Measurements from ENCODE around the gene ATRIP.
A peak's percentile ranks its signal among the peaks of the same experiment; 100 is the strongest.
"Not testable (repeated sequence)": the region's sequence is repeated elsewhere in the genome, so short reads cannot be mapped to it uniquely, and the experiment has no call there.

ATRIP gene

DNA sequence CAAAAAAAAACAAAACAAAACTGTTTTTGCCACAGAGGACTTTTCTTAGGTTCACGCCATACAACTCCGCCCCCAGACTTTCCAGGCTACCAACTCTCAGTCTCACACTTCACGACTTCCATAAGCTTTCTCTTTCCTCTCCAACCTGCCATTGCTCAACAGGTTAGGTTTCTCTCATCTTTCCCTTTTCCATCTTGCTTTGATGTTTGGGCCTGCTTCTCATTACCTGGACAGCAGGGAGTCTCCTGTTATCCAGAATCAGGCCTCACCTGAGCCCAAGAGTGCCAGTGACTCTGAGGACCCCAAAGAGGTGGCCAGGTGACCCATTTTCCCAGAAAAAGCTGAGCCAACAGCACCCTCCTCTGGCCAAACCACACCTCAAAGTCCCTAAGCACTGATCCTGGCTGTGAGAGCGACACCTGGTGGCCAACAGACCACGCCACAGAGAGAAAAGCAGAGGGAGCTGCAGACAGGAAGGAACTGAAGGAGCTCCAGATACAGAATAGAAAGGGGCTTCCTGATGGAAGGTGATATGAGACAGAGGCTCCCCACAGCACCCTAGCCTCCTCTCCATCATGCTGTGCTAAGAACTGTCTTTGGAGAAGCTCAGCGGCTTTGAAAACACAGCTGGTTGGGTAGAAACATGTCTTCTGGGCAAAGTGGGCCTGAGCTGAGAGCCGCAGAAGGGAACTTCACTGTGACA is 10.6 kb upstream of the ATRIP start:
- peak; percentile 68 to 83 (median 77) for DNase-seq (ENCODE audit: low read depth in 2 of 3, low spot score in 1 of 3)

- no peak for DNase-seq (ENCODE audit: low read depth in 2 of 3, low spot score in 1 of 3)
These were observed 10.1 kb upstream of the ATRIP start for GRCh38 chr3:48436477-48436787.

- DNase-seq (ENCODE audit: low read depth in 2 of 3, low spot score in 1 of 3): no peak
These were observed 9.7 kb upstream of the ATRIP start for GRCh38 chr3:48436855-48437254.

DNA sequence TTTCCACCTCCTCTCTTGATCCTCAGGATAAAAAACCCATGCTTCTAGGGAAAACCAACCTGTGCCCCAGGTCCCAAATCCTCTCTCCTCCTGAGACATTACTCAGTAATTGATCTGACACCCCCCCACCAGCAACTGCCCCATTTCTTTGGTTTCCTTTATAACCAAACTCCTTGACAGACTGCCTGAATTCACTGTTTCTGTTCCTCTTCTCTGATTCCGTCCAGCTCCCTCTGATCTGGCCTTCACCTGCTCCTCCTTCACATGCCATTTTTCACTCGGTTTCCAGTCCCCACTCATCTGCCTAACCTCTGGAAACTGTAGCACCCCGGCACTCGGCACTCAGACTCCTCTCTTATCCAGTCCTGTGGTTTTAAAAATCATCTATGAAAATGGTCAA is 8.7 kb upstream of the ATRIP start:
- no peak for DNase-seq (ENCODE audit: low read depth in 2 of 3, low spot score in 1 of 3)

GRCh38 chr3:48439820-48440589 is 6.5 kb upstream of the ATRIP start, which contains the start of the genes CCDC51 and TMA7:
Gene CCDC51, minus strand, starts transcription at chr3:48440119. Its CDS starts 4,991 bp downstream, at chr3:48435128.
Gene TMA7, plus strand, starts transcription at chr3:48440257. Its CDS starts 40 bp downstream, at chr3:48440297.
- peak; percentile 96 to 98 (median 97) for DNase-seq (ENCODE audit: low read depth in 2 of 3, low spot score in 1 of 3)

GRCh38 chr3:48440590-48440958 is 6.0 kb upstream of the ATRIP start:
- DNase-seq (ENCODE audit: low read depth in 2 of 3, low spot score in 1 of 3): no peak

DNA sequence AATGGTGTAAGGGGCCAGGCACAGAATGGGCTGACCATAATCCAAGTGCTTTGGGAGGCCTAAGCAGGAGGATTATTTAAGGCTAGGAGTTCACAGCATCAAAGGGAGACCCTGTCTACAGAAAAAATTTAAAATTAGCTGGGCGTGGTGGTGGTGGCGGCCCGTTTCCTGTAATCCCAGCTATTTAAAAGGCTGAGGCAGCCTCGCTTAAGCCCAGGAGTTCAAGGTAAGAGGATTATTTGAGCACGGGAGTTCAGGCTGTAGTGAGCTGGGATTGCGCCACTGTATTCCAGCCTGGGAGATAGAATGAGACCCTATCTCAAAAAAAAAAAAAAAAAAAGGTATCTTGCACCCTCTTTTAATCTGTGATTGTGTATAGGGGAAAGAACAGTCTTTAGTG is 4.6 kb upstream of the ATRIP start:
- DNase-seq (ENCODE audit: low read depth in 2 of 3, low spot score in 1 of 3): no peak

DNA sequence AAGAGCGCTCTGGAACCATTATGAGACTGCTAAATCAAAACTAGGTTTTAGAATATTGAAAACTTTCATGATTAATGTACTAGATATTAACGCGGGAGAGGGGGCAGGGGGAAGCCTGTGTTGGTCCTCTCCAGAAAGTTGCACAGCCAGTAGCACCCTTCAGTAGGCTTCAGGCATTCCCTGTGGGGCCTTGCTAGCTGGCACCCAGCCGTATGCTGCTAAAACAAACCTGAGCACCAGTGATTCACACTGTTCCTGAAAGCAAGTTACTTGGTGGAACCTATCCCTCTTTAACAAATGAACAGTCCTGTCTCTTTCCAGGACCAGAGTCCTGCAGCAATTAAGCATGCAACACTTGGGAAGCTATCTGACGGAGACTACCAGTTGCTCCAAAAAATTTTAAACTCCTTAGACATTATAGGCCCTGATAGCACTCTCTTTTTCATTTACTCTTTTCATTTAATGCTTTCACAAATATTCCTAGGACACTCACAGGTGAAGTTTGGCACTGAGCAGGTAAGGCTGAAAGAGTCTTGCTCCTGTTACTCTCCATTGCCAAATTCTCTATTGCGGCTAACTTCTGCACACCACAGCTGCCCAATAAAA is 1.2 kb upstream of the ATRIP start:
- DNase-seq (ENCODE audit: low read depth in 2 of 3, low spot score in 1 of 3): no peak

DNA sequence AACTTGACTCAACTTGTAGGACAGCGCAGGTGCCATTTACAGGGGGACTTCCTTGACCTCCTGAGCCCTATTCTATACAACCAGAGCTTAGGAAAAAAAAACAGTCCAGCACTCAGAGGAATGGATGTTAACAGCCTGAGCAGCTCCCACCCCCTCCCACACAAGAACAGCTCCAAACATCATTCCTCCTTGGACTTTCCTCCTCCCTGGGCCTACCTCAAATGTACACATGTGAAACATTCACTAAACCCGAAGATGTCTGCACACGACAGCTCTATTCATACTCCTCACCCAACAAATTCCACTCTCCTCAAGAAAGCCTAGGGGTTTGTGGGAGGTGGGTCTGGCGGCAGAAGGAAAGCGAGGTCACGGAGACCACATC is 503 bp upstream of the ATRIP start:
- no peak for DNase-seq (ENCODE audit: low read depth in 2 of 3, low spot score in 1 of 3)

GRCh38 chr3:48451270-48451669 is 4.7 kb downstream of the ATRIP start:
- no peak for DNase-seq (ENCODE audit: low read depth in 2 of 3, low spot score in 1 of 3)

- DNase-seq (ENCODE audit: low read depth in 2 of 3, low spot score in 1 of 3): no peak
These were observed 9.9 kb downstream of the ATRIP start for GRCh38 chr3:48456456-48456855.

DNA sequence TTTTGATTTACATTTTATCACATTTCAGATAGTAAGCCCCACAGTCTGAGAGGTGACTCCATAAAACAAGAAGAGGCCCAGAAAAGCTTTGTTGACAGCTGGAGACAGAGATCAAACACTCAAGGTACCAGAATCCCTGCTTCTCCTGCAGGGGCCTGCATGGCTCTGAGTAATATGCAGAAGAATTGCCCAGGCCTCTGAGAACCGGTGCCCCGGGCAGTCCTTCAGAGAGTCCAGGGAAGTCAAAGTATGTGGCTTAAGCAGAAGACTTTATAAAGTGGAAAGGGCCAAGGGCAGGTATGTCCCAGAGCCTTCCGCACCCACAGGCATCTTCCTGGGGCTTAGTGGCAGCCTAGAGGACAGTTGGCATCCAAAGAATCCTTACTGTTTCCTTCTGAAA is 12.8 kb downstream of the ATRIP start:
- DNase-seq (ENCODE audit: low read depth in 2 of 3, low spot score in 1 of 3): no peak

DNA sequence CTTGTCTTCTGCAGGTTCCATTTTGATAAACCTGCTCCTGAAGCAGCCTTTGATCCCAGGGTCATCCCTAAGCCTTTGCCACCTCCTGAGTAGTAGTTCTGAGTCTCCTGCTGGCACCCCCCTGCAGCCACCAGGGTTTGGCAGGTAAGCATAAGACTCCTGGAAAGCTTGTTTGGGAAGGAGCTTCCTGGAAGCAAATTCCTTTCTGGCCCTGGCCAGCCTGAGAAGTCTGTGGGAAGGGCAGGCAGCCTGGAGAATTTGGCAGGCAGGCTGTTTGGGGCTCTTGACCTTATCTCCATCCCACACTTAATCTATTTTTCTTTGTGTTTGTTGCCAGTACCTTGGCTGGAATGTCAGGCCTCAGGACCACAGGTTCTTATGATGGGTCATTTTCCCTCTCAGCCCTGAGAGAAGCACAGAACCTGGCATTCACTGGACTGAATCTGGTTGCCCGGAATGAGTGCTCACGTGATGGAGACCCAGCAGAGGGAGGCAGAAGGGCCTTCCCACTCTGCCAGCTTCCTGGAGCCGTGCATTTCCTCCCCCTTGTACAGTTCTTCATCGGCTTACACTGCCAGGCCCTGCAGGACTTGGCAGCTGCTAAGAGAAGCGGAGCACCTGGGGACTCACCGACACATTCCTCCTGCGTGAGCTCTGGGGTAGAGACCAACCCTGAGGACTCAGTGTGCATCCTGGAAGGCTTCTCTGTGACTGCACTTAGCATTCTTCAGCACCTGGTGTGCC is 13.4 kb downstream of the ATRIP start:
- no peak for DNase-seq (ENCODE audit: low read depth in 2 of 3, low spot score in 1 of 3)

DNA sequence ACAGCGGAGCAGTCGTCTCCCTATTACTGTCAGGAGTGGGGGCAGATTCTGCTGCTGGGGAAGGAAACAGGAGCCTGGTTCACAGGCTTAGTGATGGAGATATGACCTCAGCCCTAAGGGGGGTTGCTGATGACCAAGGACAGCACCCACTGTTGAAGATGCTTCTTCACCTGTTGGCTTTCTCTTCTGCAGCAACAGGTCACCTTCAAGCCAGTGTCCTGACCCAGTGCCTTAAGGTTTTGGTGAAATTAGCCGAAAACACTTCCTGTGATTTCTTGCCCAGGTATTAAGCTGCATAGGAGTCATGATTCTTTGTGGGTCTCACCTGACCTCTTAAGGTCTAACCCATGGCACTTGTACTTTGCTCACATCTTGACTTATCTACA is 14.0 kb downstream of the ATRIP start:
- DNase-seq (ENCODE audit: low read depth in 2 of 3, low spot score in 1 of 3): no peak

DNA sequence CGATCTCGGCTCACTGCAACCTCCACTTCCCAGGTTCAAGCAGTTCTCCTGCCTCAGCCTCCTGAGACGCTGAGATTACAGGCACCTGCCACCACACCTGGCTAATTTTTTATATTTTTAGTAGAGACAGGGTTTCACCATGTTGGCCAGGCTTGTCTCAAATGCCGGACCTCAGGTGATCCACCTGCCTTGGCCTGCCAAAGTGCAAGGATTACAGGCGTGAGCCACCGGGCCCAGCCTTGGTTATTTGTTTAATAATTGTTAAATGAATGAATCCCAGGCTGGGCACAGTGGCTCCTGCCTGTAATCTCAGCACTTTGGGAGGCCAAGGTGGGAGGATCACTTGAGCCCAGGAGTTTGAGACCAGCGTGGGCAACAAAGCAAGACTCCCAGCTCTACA is 15.2 kb downstream of the ATRIP start:
- not testable (repeated sequence) for DNase-seq (ENCODE audit: low read depth in 2 of 3, low spot score in 1 of 3)

GRCh38 chr3:48463703-48464102 is 17.2 kb downstream of the ATRIP start:
- no peak for DNase-seq (ENCODE audit: low read depth in 2 of 3, low spot score in 1 of 3)

DNA sequence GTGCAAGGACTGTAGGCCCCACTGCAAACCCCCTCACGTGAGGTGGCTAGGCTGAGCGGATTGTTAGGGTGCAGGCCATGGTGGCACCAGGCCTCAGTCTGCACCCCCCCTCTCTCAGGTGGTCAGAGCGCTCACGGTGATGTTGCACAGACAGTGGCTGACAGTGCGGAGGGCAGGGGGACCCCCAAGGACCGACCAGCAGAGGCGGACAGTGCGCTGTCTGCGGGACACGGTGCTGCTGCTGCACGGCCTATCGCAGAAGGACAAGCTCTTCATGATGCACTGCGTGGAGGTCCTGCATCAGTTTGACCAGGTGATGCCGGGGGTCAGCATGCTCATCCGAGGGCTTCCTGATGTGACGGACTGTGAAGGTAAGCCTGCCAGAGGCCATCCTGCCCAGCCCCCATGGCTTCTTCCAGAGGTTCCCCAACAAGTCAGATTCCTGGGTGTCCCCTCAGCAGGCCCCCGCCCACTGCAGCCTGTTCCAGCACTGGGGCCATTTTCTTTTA is 18.2 kb downstream of the ATRIP start:
- DNase-seq (ENCODE audit: low read depth in 2 of 3, low spot score in 1 of 3): no peak

- DNase-seq (ENCODE audit: low read depth in 2 of 3, low spot score in 1 of 3): no peak
These were observed 18.6 kb downstream of the ATRIP start for GRCh38 chr3:48465237-48465530.

DNA sequence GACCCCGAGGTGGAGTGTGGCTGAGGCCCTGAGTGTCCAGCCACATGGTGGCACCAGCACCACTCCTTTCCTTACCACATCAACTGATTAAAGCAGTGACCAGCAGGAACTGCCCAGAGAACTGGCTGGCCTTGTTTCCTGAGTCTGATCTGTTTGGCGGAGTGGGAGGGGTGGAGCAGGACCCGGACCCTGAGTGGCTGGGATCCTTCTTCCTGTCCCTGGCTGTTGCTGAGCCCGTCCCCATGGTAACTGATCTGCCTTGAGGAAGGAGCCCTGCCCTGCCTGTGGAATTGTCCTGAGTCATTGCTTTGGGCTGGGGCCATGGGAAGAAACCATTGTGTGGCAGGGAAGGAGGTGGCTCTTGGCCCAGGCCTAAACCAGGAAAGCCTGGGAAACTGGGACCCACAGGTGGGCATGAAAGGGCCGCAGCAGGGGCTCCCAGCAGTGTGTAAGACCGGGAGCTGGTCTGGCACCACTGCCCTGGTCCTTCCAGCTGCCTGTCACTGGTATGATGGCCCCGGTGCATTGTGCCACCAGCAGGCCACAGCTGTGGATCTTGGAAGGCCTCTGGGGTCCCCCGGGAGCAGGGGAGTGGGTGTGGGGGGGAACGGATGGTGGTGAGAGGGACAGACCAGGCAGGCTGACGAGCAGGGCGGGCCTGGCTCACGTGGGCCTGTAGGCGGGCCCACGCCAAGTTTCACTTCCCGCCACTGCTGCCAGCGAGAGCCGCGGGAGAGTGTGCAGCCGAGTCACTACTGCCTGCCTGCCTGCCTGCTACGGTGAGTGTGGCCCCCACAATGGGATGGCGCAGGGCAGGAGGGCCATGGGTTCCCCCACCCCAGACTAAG is 19.2 kb downstream of the ATRIP start:
- peak; percentile 59 to 76 (median 71) for DNase-seq (ENCODE audit: low read depth in 2 of 3, low spot score in 1 of 3)

DNA sequence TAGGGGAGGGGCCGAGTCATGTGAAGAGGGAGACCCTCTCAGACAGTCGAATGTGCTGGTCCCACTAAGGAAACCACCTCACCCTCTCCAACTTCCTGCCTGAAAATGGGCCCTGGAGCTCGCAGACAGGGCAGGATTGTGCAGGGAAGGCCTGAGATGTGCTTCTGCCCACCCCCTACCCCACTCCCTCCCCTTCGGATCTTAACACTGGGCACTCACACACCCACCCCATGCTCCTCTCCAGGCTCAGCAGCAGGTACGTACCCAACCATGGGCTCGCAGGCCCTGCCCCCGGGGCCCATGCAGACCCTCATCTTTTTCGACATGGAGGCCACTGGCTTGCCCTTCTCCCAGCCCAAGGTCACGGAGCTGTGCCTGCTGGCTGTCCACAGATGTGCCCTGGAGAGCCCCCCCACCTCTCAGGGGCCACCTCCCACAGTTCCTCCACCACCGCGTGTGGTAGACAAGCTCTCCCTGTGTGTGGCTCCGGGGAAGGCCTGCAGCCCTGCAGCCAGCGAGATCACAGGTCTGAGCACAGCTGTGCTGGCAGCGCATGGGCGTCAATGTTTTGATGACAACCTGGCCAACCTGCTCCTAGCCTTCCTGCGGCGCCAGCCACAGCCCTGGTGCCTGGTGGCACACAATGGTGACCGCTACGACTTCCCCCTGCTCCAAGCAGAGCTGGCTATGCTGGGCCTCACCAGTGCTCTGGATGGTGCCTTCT is 20.0 kb downstream of the ATRIP start:
- DNase-seq (ENCODE audit: low read depth in 2 of 3, low spot score in 1 of 3): no peak

Measured in stimulated activated CD4-positive, alpha-beta T cell treated with anti-CD3 and anti-CD28 coated beads, Interleukin-12 subunit alpha, Interleukin-12 subunit beta, amount 100 ng/mL, for 48 hours (primary cell).